Tibial nerve (tissue), 3 donors: ENCODE data around the gene BCKDHA.
A peak's percentile ranks its signal among the peaks of the same experiment; 100 is the strongest.

ENCODE experiments used
- POLR2A ChIP-seq, 2 donors: fragments of 450-650 bp; IDR thresholded peaks; one replicate each; pipeline ENCODE4 v1.6.1; 2017; ENCODE audit warnings: antibody characterized with exemption in 2 of 2, mild to moderate bottlenecking in 2 of 2, moderate library complexity in 2 of 2
- TF ChIP-seq, protein P1 (sequence below), 5 experiments: fragments of 200-600 bp in 3 of 5; fragments of 450-650 bp in 2 of 5; sonication (generic) in 3 of 5; IDR thresholded peaks; one replicate each; pipeline ENCODE4 v1.5.1; 2016 to 2019; ENCODE audit warnings: antibody characterized with exemption in 5 of 5, mild to moderate bottlenecking in 3 of 5, moderate library complexity in 2 of 5

DNA sequence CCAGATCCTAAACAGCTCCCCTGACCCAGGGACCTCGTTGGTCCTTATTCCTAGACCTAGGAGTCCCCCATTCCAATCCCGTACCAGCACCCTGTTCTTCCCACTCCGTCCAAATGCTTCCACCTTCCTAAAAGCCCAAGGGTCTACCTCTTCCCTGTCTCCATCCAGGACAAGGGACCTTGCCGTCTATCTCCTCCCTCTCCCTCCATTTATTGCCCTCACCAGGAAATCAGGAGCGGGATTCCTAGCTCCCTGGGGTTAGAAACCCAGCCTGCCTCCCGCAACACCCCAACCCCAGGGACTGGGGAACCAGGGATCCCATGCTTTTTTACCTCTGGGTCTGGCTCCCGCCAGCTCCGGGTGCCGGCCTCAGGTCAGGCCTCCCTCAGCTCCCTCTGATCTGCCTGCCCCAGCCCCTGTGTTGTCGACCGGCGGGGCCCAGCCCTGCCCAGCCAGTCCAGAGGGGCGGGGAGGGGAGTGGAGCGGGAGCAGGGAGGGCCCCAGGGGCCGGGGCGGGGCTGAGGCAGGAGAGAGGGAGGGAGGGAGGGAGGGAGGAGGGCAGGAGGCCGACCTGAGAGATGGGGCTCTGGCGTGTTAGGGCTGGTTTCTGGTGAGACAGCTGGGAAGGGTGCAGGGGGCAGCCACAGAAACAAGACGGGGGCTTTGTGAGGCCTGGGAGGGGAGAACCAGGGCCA, 29.5 kb downstream of the BCKDHA start, which contains the start of gene B3GNT8:
- TF ChIP-seq, protein P1, sequence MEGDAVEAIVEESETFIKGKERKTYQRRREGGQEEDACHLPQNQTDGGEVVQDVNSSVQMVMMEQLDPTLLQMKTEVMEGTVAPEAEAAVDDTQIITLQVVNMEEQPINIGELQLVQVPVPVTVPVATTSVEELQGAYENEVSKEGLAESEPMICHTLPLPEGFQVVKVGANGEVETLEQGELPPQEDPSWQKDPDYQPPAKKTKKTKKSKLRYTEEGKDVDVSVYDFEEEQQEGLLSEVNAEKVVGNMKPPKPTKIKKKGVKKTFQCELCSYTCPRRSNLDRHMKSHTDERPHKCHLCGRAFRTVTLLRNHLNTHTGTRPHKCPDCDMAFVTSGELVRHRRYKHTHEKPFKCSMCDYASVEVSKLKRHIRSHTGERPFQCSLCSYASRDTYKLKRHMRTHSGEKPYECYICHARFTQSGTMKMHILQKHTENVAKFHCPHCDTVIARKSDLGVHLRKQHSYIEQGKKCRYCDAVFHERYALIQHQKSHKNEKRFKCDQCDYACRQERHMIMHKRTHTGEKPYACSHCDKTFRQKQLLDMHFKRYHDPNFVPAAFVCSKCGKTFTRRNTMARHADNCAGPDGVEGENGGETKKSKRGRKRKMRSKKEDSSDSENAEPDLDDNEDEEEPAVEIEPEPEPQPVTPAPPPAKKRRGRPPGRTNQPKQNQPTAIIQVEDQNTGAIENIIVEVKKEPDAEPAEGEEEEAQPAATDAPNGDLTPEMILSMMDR (IDR thresholded peaks at IDR 0.05): no peak
- TF ChIP-seq POLR2A (IDR thresholded peaks at IDR 0.05): peak; percentile 22 to 44
